Suppressor macrophage treated with lipopolysaccharide for 4 hours (primary cell): ENCODE data around the gene ZSWIM7.
"Not testable (repeated sequence)": the region's sequence is repeated elsewhere in the genome, so short reads cannot be mapped to it uniquely, and the experiment has no call there.

ENCODE experiments used
- DNase-seq: peaks from one replicate; pipeline ENCODE4 v3.0.0-alpha.2; 2020

ZSWIM7 gene

DNA sequence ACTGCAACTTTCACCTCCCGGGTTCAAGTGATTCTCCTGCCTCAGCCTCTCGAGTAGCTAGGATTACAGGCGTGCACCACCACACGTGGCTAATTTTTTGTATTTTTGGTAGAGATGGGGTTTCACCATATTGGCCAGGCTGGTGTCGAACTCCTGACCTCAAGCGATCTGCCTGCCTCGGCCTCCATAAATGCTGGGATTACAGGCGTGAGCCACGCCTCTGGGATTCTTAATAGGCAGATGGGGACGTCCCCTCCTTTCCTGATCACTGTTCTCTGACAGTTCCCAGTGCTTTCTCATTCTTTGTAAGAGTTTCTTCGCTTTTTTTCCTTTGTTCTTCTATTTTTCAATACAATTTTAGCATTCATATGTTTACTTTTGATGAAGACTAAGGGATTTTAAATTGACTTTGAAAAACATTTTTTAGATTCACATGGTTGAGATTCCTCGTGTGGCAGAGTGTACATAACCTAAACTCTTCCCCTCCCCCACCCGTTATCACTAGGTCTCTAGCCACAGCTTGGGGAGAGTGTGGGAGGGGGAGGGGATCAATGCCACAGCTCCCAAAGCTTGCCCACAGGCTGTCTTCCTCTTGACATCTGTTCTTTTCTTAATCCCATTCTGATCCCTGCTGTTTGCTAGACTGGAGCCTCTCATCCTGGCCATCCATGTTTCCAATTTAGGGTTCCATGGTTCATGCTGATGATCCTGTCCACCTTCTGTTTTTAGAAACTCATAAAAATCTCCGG is 43.5 kb downstream of the ZSWIM7 start:
- DNase-seq, result no peak

DNA sequence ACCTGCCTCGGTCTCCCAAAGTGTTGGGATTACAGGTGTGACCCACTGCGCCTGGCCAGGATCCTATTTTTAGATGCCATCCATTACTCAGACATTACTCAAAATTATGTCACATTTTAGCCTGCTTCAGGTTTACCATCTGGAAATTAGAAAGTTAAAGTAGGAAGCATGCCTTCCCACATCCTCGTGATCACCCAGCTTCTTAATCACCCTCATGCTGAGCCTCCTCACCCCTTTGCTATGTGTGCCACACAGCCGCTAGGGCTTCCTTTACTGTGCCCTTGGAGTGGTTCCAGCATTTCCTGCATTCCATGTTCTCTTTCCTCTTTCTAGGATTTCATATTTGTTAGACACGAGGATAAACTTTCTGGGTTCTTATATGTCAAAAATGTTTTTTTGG is 45.3 kb downstream of the ZSWIM7 start:
- peak; percentile 76 for DNase-seq

DNA sequence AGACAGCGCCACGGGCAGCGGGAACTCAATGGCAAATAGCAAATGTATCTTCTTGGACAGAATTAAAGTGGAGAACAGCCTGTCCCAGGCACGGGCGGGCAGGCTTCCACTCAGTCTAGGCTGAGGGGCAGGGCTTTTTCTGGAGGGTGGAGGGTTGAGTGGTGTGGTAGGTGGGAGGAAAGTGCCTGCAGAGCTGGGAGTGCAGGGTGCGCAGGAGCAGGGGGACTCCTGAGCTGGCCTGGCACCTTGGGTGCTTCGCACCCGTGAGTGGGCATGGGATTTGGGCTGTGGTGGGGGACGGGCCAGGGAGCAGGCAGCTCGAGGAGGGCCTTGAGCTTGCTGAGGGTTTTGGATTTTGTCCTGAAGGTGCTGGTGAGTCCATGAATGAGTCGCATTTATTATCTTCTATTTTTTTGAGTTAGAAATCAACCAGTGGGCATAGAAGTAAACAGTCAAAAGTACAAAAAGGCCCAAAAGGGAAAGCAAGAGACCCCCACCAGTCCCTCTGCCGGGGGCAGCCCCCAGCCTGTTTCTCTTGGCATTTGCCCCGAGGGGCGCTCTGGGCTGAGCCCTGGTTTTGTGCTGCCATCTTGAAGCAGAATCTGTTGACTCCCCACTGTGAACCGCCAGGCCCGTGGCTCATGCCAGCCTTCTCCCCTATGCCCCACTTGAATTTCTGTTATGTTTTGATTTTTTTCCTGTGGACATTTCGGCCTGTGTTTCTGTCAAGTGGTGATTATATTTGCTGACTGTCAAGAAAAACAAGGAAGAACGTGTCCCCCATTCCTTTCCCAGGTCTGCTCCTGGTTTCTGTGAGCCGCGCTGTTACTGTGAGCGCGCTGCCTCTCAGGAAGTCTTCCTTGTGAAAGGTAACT is 46.4 kb downstream of the ZSWIM7 start:
- no peak for DNase-seq

DNA sequence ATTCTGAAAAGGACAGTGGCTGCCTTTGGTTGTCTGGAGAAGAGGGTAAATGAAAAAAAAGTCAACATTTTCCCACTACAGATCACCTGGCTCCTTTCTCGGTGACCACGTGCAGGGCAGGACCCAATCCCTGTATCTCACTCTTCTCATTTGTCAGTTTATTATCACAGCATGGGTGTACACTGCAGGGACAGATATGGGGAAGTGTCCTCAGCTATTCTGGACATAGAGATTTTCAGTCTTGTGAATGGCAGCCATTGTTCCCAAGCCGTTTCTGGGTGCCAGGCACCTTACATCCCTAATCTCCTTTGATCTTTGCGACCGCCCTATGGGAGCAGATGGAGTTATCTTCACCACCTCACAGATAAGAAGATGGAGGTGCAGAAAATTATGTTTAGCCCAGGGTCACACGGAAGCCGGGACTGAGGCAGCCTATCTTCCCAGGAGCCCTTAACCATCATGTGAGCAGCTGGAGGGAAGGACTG is 47.4 kb downstream of the ZSWIM7 start:
- no peak for DNase-seq

- DNase-seq, result no peak
Measured at GRCh38 chr17:15951368-15952047, 48.0 kb downstream of the ZSWIM7 start.

- no peak for DNase-seq
Measured at GRCh38 chr17:15947976-15948752, 51.3 kb downstream of the ZSWIM7 start.

DNA sequence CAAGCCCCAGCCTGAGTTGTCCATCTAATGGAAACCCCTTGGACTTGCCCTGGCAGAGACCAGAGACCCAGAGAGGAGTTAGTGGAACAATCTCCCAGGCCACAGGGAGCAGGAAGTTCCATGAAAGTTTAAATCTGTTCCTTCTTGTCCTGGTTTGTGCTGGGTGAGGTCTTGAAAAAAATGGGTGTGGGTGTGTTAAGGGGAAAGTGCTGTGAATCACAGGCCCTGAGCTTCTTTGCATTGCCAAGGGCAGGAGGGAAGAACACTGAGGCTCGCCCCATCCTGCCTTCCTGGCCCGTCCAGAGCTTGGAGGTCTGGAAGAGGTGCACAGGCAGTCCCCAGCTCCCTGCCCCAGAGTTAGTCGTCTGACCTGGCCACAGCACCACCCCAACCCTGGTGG is 52.2 kb downstream of the ZSWIM7 start:
- peak; percentile 51 for DNase-seq

DNA sequence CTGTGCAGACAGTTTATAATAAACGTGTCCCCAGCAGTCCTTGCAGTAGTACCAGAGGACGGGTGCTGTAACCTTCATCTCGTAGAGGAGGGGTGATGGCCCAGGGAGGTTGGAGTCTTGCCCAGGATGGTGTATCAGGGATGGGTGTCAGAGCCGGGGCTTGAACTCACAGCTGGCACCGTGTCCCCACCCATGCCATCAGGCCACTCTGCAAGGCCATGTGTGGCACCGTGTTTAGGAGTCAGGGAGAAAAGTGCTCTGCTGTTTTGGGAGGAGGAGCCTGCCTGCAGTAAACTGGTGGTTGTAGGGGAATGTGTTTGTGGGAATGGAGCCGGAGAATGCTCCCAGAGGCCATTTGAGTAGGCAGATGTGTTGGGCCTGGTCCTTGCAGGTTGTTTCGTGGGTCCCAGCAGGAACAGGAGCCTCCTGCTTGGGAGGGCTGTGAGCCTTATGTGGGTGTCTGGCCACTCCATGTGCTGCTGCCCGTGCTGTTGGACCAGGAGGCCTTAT is 52.8 kb downstream of the ZSWIM7 start:
- no peak for DNase-seq

DNA sequence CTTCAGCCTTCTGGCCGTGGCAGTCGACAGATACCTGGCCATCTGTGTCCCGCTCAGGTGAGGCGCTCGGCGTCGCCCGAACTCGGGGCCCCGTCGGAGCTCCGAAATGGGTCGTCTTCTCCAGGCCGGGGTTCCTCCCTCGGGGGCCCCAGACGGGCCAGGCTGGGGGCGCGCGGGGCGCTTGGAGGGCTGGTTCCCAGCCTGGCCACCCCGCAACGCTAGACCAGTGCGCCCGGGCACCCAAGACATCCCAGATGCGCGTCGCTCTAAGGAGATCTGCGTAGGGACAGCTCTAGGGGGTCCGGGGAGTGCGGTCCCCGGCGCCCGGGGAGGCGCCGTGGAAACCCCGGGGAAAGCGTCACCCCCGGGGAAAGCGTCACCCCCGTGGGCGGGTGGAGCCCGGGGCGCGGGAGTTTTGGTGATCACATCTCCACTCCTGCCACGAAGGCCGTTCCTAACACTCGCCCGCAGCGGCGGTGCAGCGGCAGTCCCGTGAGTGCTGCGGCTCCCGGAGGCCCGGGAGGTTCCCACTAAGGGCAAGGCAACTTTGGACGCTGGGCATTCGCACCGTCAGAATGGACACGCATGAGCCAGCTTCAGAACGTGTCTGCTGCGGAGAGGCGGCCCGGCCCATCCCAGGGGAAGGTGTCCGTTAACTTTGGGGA is 53.8 kb downstream of the ZSWIM7 start:
- DNase-seq, result peak; percentile 62

GRCh38 chr17:15944759-15945526 is 54.6 kb downstream of the ZSWIM7 start, which contains the start of gene ADORA2B:
Gene ADORA2B, plus strand, starts transcription at chr17:15945130. Its CDS starts 119 bp downstream, at chr17:15945249.
- peak; percentile 77 for DNase-seq

GRCh38 chr17:15943971-15944758 is 55.3 kb downstream of the ZSWIM7 start:
- no peak for DNase-seq

DNA sequence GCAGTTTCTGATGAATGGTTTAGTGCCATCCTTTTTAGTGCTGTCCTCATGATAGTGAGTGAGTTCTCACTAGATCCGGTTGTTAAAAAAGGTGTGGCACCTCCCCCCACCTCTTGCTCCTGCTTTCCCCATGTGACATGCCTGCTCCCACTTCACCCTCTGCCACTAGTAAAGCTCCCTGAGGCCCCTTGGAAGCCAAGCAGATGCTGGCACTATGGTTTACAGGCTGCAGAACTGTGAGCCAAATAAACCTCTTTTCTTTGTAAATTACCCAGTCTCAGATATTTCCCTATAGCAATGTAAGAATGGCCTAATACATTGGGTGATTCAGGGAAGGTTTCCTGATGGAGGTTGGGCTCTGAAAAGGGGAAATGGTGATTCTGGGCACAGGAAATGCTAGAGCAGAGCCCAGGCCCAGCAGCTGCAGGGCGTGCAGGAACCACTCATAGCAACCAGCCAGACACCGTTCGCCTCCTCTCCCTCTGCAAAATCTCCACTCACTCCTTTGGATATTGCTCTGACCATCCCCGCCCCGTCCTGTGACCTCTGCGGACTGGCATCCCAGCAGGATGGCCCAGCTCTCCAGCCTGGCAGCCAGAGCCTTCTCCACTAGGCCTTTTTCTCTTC is 57.2 kb downstream of the ZSWIM7 start:
- peak; percentile 90 for DNase-seq

GRCh38 chr17:15941781-15942180 is 57.7 kb downstream of the ZSWIM7 start:
- DNase-seq, result no peak

DNA sequence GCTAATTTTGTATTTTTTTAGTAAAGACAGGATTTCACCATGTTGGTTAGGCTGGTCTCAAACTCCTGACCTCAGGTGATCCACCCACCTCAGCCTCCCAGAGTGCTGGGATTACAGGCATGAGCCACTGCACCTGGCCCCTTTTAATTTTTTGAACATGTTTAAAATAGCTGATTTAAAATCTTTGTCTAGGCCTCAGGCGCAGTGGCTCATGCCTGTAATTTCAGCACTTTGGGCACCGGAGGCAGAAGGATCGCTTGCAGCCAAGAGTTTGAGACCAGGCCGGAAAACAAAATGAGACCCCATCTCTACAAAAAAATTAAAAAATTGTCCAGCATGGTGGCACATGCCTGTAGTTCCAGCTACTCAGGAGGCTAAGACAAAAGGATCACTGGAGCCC is 63.0 kb downstream of the ZSWIM7 start:
- not testable (repeated sequence) for DNase-seq

- no peak for DNase-seq
Measured at GRCh38 chr17:15935891-15936290, 63.6 kb downstream of the ZSWIM7 start.

- DNase-seq, result no peak
Measured at GRCh38 chr17:15934866-15935265, 64.6 kb downstream of the ZSWIM7 start.

DNA sequence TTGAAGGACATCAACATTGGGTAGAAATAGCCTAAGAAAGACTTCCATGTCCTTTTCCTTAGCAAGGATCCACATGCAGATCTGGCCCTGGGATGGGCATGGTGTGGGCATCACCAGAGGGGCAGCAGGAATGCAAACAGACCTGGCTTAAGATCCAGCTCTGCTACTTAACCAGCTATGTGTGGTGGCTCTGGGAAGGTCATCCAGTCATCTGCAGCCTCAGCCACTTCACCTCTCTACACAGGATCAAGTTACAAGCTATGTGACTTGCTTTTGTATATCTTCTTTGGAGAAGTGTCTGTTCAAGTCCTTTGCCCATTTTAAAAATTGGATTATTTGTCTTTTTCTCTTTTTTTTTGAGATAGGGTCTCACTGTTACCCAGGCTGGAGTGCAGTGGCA is 68.1 kb downstream of the ZSWIM7 start:
- DNase-seq, result no peak

GRCh38 chr17:15930426-15930825 is 69.1 kb downstream of the ZSWIM7 start:
- DNase-seq, result peak; percentile 19

GRCh38 chr17:15929941-15930340 is 69.6 kb downstream of the ZSWIM7 start:
- no peak for DNase-seq
